Measurements from ENCODE around the gene DAPK3.

DNA sequence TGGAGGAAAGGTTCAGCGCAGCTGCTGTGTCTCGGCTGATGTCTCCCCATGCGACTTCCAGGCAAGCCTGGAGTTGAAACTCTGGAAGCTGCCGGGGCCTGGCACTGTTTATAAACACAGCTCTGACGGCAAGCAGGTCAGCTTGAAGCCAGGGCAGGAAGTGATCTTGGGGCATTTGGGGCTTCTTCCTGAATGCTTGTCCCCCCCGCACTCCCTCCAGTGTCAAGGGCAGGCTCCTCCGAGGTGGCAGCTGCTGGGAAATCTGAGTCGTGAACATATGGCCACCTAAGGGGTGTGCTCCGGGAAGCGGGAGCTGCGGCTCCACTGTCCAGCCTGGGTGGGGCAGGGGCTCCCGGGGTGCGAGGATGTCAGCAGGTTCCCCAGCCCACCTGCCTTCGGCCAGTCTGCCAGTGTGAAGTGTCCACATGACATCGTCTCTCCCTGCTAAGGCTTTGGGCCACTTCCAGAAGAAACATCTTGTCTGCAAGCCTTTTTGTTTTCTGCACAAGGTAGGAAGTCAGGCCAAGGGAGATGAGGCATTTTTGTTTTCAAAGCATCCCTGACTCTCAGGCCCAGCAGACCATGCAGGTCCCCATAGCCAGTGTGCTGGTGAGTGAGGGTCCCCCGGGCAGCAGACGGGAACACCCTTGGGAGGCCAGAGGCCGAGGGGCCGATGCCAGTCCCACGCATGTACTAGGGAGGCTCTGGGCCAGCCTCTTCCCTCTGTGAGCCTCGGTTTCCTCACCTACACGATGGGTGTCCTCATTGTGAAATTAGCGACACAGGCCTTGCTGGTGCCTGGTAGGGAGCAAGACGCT, 39.3 kb upstream of the DAPK3 start:
- TF ChIP-seq CTCF (IDR thresholded peaks at IDR 0.05): no peak
- TF ChIP-seq POLR2A (IDR thresholded peaks at IDR 0.05): no peak
- no peak for TF ChIP-seq EP300 (IDR thresholded peaks at IDR 0.05)
